Neural progenitor cell (in vitro differentiated cells): ENCODE measurements around the gene CXCL1. TPM values are rescaled to one million over a fixed set of nuclear protein-coding genes. Genes with fewer than 3 reads are reported as not detected.

Experiments used
- DNase-seq: peaks from one replicate; pipeline ENCODE4 v3.0.0-alpha.2; 2016; ENCODE audit warnings: low spot score
- H2AFZ ChIP-seq: fragments of 200-600 bp; sonication (generic); replicated peaks from 2 replicates; pipeline ENCODE4 v1.6.1; 2016; ENCODE audit warnings: antibody characterized with exemption
- H3F3A ChIP-seq: fragments of 200-600 bp; sonication (generic); 2 replicates; pipeline ENCODE4 v1.6.1; 2016; ENCODE audit warnings: antibody characterized with exemption, low read depth
- H3K27ac ChIP-seq: fragments of 200-600 bp; sonication (generic); 2 replicates; pipeline ENCODE4 v1.5.1; 2016; ENCODE audit warnings: mild to moderate bottlenecking
- H3K27me3 ChIP-seq: fragments of 200-600 bp; sonication (generic); 2 replicates; pipeline ENCODE4 v1.6.1; 2016; ENCODE audit warnings: mild to moderate bottlenecking, moderate library complexity
- H3K36me3 ChIP-seq: fragments of 200-600 bp; sonication (generic); 2 replicates; pipeline ENCODE4 v1.5.1; 2016
- H3K4me1 ChIP-seq: fragments of 200-600 bp; sonication (generic); 2 replicates; pipeline ENCODE4 v1.6.1; 2016; ENCODE audit warnings: mixed run types
- H3K4me2 ChIP-seq: fragments of 200-600 bp; sonication (generic); 2 replicates; pipeline ENCODE4 v1.6.1; 2016
- H3K4me3 ChIP-seq: fragments of 200-600 bp; sonication (generic); 2 replicates; pipeline ENCODE4 v1.5.1; 2016
- H3K79me2 ChIP-seq: fragments of 200-600 bp; sonication (generic); 2 replicates; pipeline ENCODE4 v1.6.1; 2016; ENCODE audit warnings: low read depth
- H3K9ac ChIP-seq: fragments of 200-600 bp; sonication (generic); 2 replicates; pipeline ENCODE4 v1.6.1; 2016
- H3K9me3 ChIP-seq: fragments of 200-600 bp; sonication (generic); 2 replicates; pipeline ENCODE4 v1.5.1; 2016; ENCODE audit warnings: low read depth
- H4K20me1 ChIP-seq: fragments of 200-600 bp; sonication (generic); 2 replicates; pipeline ENCODE4 v1.6.1; 2016; ENCODE audit warnings: low read depth
- H3K27ac Mint-ChIP-seq: 3 replicates; pipeline ENCODE4 v1.8.0; 2021; ENCODE audit warnings: mixed read lengths
- H3K27me3 Mint-ChIP-seq: 2 replicates; pipeline ENCODE4 v1.8.0; 2022; ENCODE audit warnings: low read depth, mild to moderate bottlenecking, inconsistent platforms, moderate library complexity, mixed read lengths; ENCODE audit not compliant: insufficient read depth
- H3K36me3 Mint-ChIP-seq: 3 replicates; pipeline ENCODE4 v1.8.0; 2021; ENCODE audit warnings: mixed read lengths
- H3K4me1 Mint-ChIP-seq: 3 replicates; pipeline ENCODE4 v1.8.0; 2021; ENCODE audit warnings: mixed read lengths
- H3K4me3 Mint-ChIP-seq: 3 replicates; pipeline ENCODE4 v1.8.0; 2021; ENCODE audit warnings: mild to moderate bottlenecking, moderate library complexity, mixed read lengths
- H3K9me3 Mint-ChIP-seq: 3 replicates; pipeline ENCODE4 v1.8.0; 2020; ENCODE audit warnings: mixed read lengths
- CTCF ChIP-seq: fragments of 200-600 bp; sonication (generic); IDR thresholded peaks from 2 replicates; pipeline ENCODE4 v1.5.1; 2017; ENCODE audit warnings: antibody characterized with exemption, mild to moderate bottlenecking
- EZH2 ChIP-seq: fragments of 200-600 bp; sonication (generic); IDR thresholded peaks from 2 replicates; pipeline ENCODE4 v1.6.1; 2017; ENCODE audit warnings: antibody characterized with exemption, mild to moderate bottlenecking, moderate library complexity
- EZH2phosphoT487 ChIP-seq: fragments of 200-600 bp; sonication (generic); IDR thresholded peaks from 2 replicates; pipeline ENCODE4 v1.6.1; 2017; ENCODE audit warnings: antibody characterized with exemption
- total RNA-seq: library from RNA; depleted of rRNA; stranded (reverse); fragments of >200 nt; gene quantifications from 2 replicates; pipeline ENCODE4 v1.2.3, GENCODE V29; 2015; ENCODE audit warnings: low replicate concordance

CXCL1 gene
- total RNA-seq, 1 donor from 2014 or later, result not detected

DNA sequence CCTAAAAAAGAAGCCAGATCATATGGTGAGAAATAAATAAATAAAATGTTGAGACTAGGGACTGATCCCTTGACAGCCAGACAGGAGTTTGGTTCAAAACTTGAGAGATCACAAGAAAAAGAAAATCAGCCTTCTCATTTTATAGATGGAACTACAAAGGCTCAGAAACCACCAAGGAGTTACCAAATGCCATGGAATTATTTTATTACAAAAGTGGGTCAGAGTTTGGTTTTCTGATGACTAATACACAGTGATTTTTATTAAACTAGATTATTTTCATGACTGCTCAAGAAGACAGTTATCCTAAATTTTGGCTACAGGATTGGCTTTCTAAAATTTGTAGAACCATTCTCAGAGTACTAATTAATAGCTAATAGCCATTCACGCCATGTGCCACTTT is 6.2 kb downstream of the CXCL1 start:
- H3K27ac ChIP-seq, result no peak overlapping the region
- DNase-seq, result no peak
- no peak overlapping the region for H3K4me3 ChIP-seq
- no peak overlapping the region for H3K27ac Mint-ChIP-seq
- no peak overlapping the region for H2AFZ ChIP-seq
- no peaks in the 10 kb centered on the region for H3K79me2 ChIP-seq
- H3K4me2 ChIP-seq, result no peak overlapping the region
- peaks cover 20% of the 10 kb centered on the region for H3K27me3 ChIP-seq
- H4K20me1 ChIP-seq, result no peaks in the 10 kb centered on the region
- no peaks in the 10 kb centered on the region for H3K9me3 ChIP-seq
- no peaks in the 10 kb centered on the region for H3K36me3 Mint-ChIP-seq
- no peaks in the 10 kb centered on the region for H3K36me3 ChIP-seq
- peaks cover 3% of the 10 kb centered on the region for H3K27me3 Mint-ChIP-seq
- TF ChIP-seq EZH2, result no peak
- no peak for TF ChIP-seq CTCF
- no peak for TF ChIP-seq EZH2phosphoT487
- no peak overlapping the region for H3K9ac ChIP-seq
- no peak overlapping the region for H3K4me3 Mint-ChIP-seq
- no peaks in the 10 kb centered on the region for H3F3A ChIP-seq
- H3K4me1 Mint-ChIP-seq, result no peaks in the 10 kb centered on the region
- no peaks in the 10 kb centered on the region for H3K4me1 ChIP-seq
- no peaks in the 10 kb centered on the region for H3K9me3 Mint-ChIP-seq

DNA sequence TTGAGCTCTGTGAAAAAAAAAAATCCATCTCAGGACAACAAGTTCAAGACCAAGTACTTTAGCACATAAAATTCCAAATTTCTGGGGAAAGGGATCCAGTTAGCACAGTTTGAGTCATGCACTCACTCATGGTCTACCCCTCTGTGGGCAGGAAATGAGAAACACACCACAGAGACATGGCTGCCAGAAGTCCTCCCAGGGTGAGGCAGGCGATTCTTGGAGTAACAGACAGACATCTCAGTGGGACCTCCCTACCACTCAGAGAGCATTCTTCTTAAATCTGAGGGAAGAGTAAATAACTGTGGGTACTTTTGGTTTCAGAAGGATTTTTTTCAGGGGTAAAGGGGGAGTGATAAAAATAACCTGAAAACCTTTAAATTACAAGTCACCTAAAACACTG is 14.1 kb downstream of the CXCL1 start:
- Histone ChIP-seq H3F3A (no peaks in the 10 kb centered on the region), H3K9ac (no peak overlapping the region), H3K36me3 (no peaks in the 10 kb centered on the region), H3K4me1 (no peaks in the 10 kb centered on the region), H3K4me3 (no peak overlapping the region), H4K20me1 (no peaks in the 10 kb centered on the region), H3K4me2 (no peak overlapping the region), H3K79me2 (no peaks in the 10 kb centered on the region), H3K9me3 (no peaks in the 10 kb centered on the region), H3K27ac (no peak overlapping the region), H3K27me3 (no peaks in the 10 kb centered on the region), H2AFZ (no peak overlapping the region)
- DNase-seq, result no peak
- Mint-ChIP-seq H3K4me3 (no peak overlapping the region), H3K36me3 (no peaks in the 10 kb centered on the region), H3K27ac (no peak overlapping the region), H3K27me3 (no peaks in the 10 kb centered on the region), H3K9me3 (no peaks in the 10 kb centered on the region), H3K4me1 (no peaks in the 10 kb centered on the region)
- TF ChIP-seq EZH2 (no peak), EZH2phosphoT487 (no peak), CTCF (no peak)

DNA sequence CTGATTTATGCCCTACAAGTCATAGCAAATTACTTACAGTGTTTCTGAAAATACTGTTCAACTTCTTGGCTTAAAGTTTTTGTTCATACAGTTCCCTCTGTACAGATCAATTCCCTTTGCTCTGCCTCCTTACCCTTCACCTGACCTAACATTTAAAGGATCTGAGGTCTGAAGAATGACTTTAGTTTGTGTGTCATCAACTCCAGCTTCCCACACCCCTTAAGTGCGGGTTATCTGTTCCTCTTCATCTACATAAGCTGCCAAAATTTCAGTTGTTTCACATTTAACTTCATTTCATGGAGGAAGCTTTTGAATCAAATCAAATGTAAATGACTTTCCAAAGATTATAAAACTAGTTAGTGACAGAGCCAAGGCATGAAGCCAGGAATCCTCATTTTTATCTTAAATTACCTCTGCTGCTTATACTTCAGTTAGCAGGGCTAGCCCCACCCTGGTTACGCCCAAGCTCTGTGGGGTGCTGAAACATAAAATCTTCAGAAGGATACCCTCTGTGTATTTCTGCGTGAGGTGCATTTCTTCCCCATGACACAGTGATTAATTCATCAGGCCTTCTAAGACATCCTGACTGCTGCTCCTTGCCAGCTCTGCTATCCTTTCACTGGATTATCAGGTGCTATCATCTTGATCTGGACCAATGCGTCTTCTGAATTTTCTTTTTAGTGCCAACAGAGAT is 16.5 kb downstream of the CXCL1 start:
- no peak overlapping the region for H3K27ac Mint-ChIP-seq

More for the DNA sequence above, 16.5 kb downstream of the CXCL1 start:
- no peak overlapping the region for H3K4me2 ChIP-seq
- no peaks in the 10 kb centered on the region for H3K9me3 Mint-ChIP-seq
- H3K9ac ChIP-seq, result no peak overlapping the region
- no peak overlapping the region for H2AFZ ChIP-seq
- no peak overlapping the region for H3K27ac ChIP-seq
- no peaks in the 10 kb centered on the region for H3K36me3 Mint-ChIP-seq
- H3K4me3 Mint-ChIP-seq, result no peak overlapping the region
- H3K4me3 ChIP-seq, result no peak overlapping the region
- no peaks in the 10 kb centered on the region for H3F3A ChIP-seq
- H4K20me1 ChIP-seq, result no peaks in the 10 kb centered on the region
- no peaks in the 10 kb centered on the region for H3K27me3 Mint-ChIP-seq
- no peaks in the 10 kb centered on the region for H3K27me3 ChIP-seq
- no peaks in the 10 kb centered on the region for H3K4me1 Mint-ChIP-seq
- H3K79me2 ChIP-seq, result no peaks in the 10 kb centered on the region
- no peaks in the 10 kb centered on the region for H3K36me3 ChIP-seq
- no peak for DNase-seq
- no peak for TF ChIP-seq CTCF
- TF ChIP-seq EZH2phosphoT487, result no peak
- TF ChIP-seq EZH2, result no peak
- no peaks in the 10 kb centered on the region for H3K4me1 ChIP-seq
- no peaks in the 10 kb centered on the region for H3K9me3 ChIP-seq
